ENCODE measurements around the gene VPS37B.

DNA sequence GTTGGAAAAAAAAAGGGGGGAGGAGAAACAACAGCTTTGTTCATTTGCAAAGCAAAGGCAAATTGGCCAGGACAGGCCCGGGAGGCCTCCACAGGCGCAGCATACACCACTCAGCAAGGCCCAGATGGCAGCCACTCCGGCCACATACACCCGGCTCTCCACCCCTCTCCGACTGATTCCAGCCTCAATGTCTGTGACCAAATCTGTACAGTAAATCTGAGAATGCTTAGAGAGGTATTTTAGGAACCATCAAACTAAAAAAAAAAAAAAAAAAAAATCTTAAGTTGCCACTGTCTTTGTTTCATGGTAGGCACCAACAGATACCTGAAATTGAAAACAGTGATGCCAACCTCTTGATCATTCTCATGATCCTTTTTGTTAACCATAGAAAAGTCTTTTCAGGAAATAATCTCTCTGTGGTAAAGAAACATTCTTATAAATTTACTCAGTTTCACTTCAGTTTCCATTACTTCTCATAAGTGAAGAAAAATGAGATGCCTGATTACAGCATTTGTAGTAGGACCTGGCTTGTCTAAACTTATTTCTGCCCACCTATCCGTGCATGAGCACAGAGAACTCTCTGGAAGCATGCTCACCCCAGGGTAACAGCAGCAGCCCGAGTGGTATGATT is 20.2 kb downstream of the VPS37B start:
- TF ChIP-seq CTCF (conservative IDR thresholded peaks at IDR 0.05 in 1 of 2, IDR thresholded peaks at IDR 0.05 in 1 of 2; ENCODE audit: low read depth in 1 of 2, low read length in 2 of 2): no peak
- no peak for TF ChIP-seq EZH2 (IDR thresholded peaks at IDR 0.05; ENCODE audit: low read length, missing control alignments)
